Lung (tissue), 12 donors: ENCODE results near the gene IRAK1. TPM values are rescaled to one million over a fixed set of nuclear protein-coding genes. Genes with fewer than 3 reads are reported as not detected.

Experiments used
- ATAC-seq: fragments of 200-7000 bp; cut with Tn5 transposase; one replicate; pipeline ENCODE4 v1.9.1; 2020; ENCODE audit warnings: moderate number of reproducible peaks; ENCODE audit not compliant: insufficient read depth, low FRiP score
- DNase-seq, 3 donors: peaks; one replicate each; pipeline ENCODE4 v3.0.0-alpha.2; 2013 to 2017
- H3K27ac ChIP-seq, 2 donors: one replicate each; pipeline ENCODE4 v1.5.1; 2013; ENCODE audit warnings: mild to moderate bottlenecking in 2 of 2, moderate library complexity in 2 of 2, control low read depth in 1 of 2, inconsistent platforms in 1 of 2, low read depth in 1 of 2, low read length in 1 of 2
- H3K27me3 ChIP-seq, 3 donors: one replicate each; pipeline ENCODE4 v1.5.1; 2013; ENCODE audit warnings: low read length in 2 of 3; ENCODE audit not compliant: control insufficient read depth in 3 of 3, insufficient read depth in 3 of 3
- H3K36me3 ChIP-seq, 4 donors: one replicate each; pipeline ENCODE4 v1.5.1; 2013; ENCODE audit warnings: low read length in 4 of 4, mild to moderate bottlenecking in 1 of 4, moderate library complexity in 1 of 4; ENCODE audit not compliant: control insufficient read depth in 4 of 4, insufficient read depth in 4 of 4
- H3K4me1 ChIP-seq, 5 donors: one replicate each; pipeline ENCODE4 v1.5.1; 2013; ENCODE audit warnings: low read length in 5 of 5, mild to moderate bottlenecking in 2 of 5, moderate library complexity in 1 of 5; ENCODE audit not compliant: control insufficient read depth in 5 of 5, insufficient read depth in 5 of 5
- H3K4me3 ChIP-seq: one replicate; pipeline ENCODE4 v1.5.1; 2013; ENCODE audit warnings: mild to moderate bottlenecking, control low read depth, moderate library complexity
- H3K9ac ChIP-seq, 2 donors: one replicate each; pipeline ENCODE4 v1.5.1; 2013; ENCODE audit warnings: low read length in 2 of 2, control low read depth in 1 of 2; ENCODE audit not compliant: insufficient read depth in 1 of 2
- H3K9me3 ChIP-seq, 4 donors: one replicate each; pipeline ENCODE4 v1.5.1; 2013; ENCODE audit warnings: low read length in 3 of 4, mild to moderate bottlenecking in 1 of 4, moderate library complexity in 1 of 4; ENCODE audit not compliant: control insufficient read depth in 4 of 4, insufficient read depth in 3 of 4
- CTCF ChIP-seq: IDR thresholded peaks from 2 replicates; pipeline ENCODE4 v1.5.1; 2012; ENCODE audit warnings: mild to moderate bottlenecking; ENCODE audit errors: control extremely low read depth, extremely low read depth
- WGBS, 2 donors: extraction: QIAGEN DNeasy Blood & Tissue Kit; methylation state at CpG; one replicate each; pipeline ENCODE4 v1.1.7; 2013; 5-methylcytosine and 5-hydroxymethylcytosine counted together
- polyA plus RNA-seq, 2 donors: library from polyadenylated mRNA; stranded (reverse); fragments of 200-250 nt; gene quantifications; one replicate each; pipeline ENCODE4 v1.2.1, GENCODE V29; 2013
- total RNA-seq, 2 donors: library from RNA; depleted of rRNA in 1 of 2; stranded (reverse); fragments of >200 nt in 1 of 2; gene quantifications; one replicate each; pipeline ENCODE4 v1.2.1, GENCODE V29; 2014 to 2021
- donor health status: control.
- donor health status: control.
- donor health status: Bipolar disorder and iron deficiency.
- donor health status: healthy.
- donor health status: DM: yes; HTN: yes; CAD: no.

IRAK1 gene
- total and polyA plus RNA-seq, 4 donors = 24.6 to 153 (median 97.7) TPM

- Histone ChIP-seq H3K27ac (peak overlapping the region; percentile 88 to 98), H3K4me3 (peak overlapping the region; percentile 85), H3K9me3 (peaks cover 0 to 4% (median 0%) of the 10 kb centered on the region in 4 donors), H3K27me3 (no peaks in the 10 kb centered on the region), H3K9ac (peak overlapping the region; percentile 68 to 95), H3K36me3 (peaks cover 0 to 6% (median 0%) of the 10 kb centered on the region in 4 donors), H3K4me1 (peaks cover 0 to 45% (median 10%) of the 10 kb centered on the region in 5 donors)
- WGBS, 2 donors = 1 to 10% methylated on average over 13 to 49 of the region's 49 CpGs
- ATAC-seq = no peak
- DNase-seq = peak; percentile 72 to 88 (median 76)
- TF ChIP-seq CTCF = no peak
Observed at GRCh38 chrX:153970357-153971123, 49.2 kb downstream of the IRAK1 start.

GRCh38 chrX:153969904-153970356 lies 49.8 kb downstream of the IRAK1 start:
- peak in 2 of 3 donors; percentile 61 to 73 for DNase-seq
- ATAC-seq = no peak

GRCh38 chrX:153969125-153969903 lies 50.4 kb downstream of the IRAK1 start:
- Histone ChIP-seq H3K9me3 (peaks cover 0 to 3% (median 0%) of the 10 kb centered on the region in 4 donors), H3K27ac (peak overlapping the region; percentile 38 to 49), H3K4me1 (peaks cover 0 to 42% (median 10%) of the 10 kb centered on the region in 5 donors), H3K9ac (peak overlapping the region in 1 of 2 donors; percentile 49), H3K36me3 (peaks cover 0 to 6% (median under 1%) of the 10 kb centered on the region in 4 donors), H3K4me3 (peak overlapping the region; percentile 8), H3K27me3 (no peaks in the 10 kb centered on the region)
- ATAC-seq (no peak), DNase-seq (no peak)
- WGBS, 2 donors = 16 to 54% methylated on average over 24 to 25 of the region's 25 CpGs
- TF ChIP-seq CTCF = no peak

More at GRCh38 chrX:153969904-153970356, 49.8 kb downstream of the IRAK1 start:
- Histone ChIP-seq H3K4me1 (peaks cover 0 to 45% (median 10%) of the 10 kb centered on the region in 5 donors), H3K9ac (peak overlapping the region in 1 of 2 donors; percentile 11), H3K9me3 (peaks cover 0 to 4% (median 0%) of the 10 kb centered on the region in 4 donors), H3K27ac (peak overlapping the region in 1 of 2 donors; percentile 38), H3K27me3 (no peaks in the 10 kb centered on the region), H3K4me3 (peak overlapping the region; percentile 26), H3K36me3 (peaks cover 0 to 6% (median 0%) of the 10 kb centered on the region in 4 donors)
- TF ChIP-seq CTCF = no peak
- WGBS, 2 donors = 1 to 15% methylated on average over 19 to 26 of the region's 26 CpGs
